GM23338 (cell line): ENCODE data around the gene TF. TPM values are rescaled to one million over a fixed set of nuclear protein-coding genes. Genes with fewer than 3 reads are reported as not detected.

Source experiments
- ATAC-seq: fragments of 200-7000 bp; cut with Tn5 transposase; 3 replicates; pipeline ENCODE4 v1.9.1; 2020
- DNase-seq: peaks from one replicate; pipeline ENCODE4 v3.0.0-alpha.2; 2015; ENCODE audit warnings: low spot score
- H2AFZ ChIP-seq: fragments of 200-600 bp; sonication (generic); 2 replicates; pipeline ENCODE4 v1.8.0; 2016; ENCODE audit warnings: antibody characterized with exemption, mild to moderate bottlenecking, moderate library complexity
- H3F3A ChIP-seq: fragments of 200-600 bp; sonication (generic); replicated peaks from 2 replicates; pipeline ENCODE4 v1.8.0; 2017; ENCODE audit warnings: antibody characterized with exemption, mixed run types, low read depth
- H3K27ac ChIP-seq: fragments of 200-600 bp; sonication (generic); 2 replicates; pipeline ENCODE4 v1.6.1; 2016; ENCODE audit warnings: low read depth
- H3K27me3 ChIP-seq: fragments of 200-600 bp; sonication (generic); 2 replicates; pipeline ENCODE4 v1.8.0; 2016; ENCODE audit warnings: mild to moderate bottlenecking, mixed run types, moderate library complexity; ENCODE audit not compliant: insufficient read depth
- H3K36me3 ChIP-seq: fragments of 200-600 bp; sonication (generic); 2 replicates; pipeline ENCODE4 v1.8.0; 2016; ENCODE audit warnings: mild to moderate bottlenecking; ENCODE audit not compliant: insufficient read depth
- H3K4me1 ChIP-seq: fragments of 200-600 bp; sonication (generic); 2 replicates; pipeline ENCODE4 v1.8.0; 2016; ENCODE audit warnings: mild to moderate bottlenecking, moderate library complexity; ENCODE audit not compliant: insufficient read depth
- H3K4me2 ChIP-seq: fragments of 200-600 bp; sonication (generic); 2 replicates; pipeline ENCODE4 v1.7.1; 2017; ENCODE audit warnings: mixed run types
- H3K4me3 ChIP-seq: fragments of 200-600 bp; sonication (generic); 2 replicates; pipeline ENCODE4 v1.6.1; 2016; ENCODE audit warnings: mixed run types
- H3K79me2 ChIP-seq: fragments of 200-600 bp; sonication (generic); replicated peaks from 2 replicates; pipeline ENCODE4 v1.8.0; 2017; ENCODE audit warnings: mild to moderate bottlenecking; ENCODE audit not compliant: insufficient read depth
- H3K9me2 ChIP-seq: fragments of 200-600 bp; sonication (generic); 2 replicates; pipeline ENCODE4 v1.8.0; 2017; ENCODE audit not compliant: insufficient read depth
- H4K20me1 ChIP-seq: fragments of 200-600 bp; sonication (generic); replicated peaks from 2 replicates; pipeline ENCODE4 v1.8.0; 2017; ENCODE audit warnings: mild to moderate bottlenecking; ENCODE audit not compliant: insufficient read depth
- H3K27ac Mint-ChIP-seq: 2 replicates; pipeline ENCODE4 v1.8.0; 2020; ENCODE audit warnings: inconsistent platforms, mild to moderate bottlenecking, moderate library complexity, mixed read lengths
- H3K27me3 Mint-ChIP-seq: 3 replicates; pipeline ENCODE4 v1.8.0; 2022; ENCODE audit warnings: low read depth, mild to moderate bottlenecking, moderate library complexity, mixed read lengths, inconsistent platforms; ENCODE audit not compliant: insufficient read depth, poor library complexity
- H3K36me3 Mint-ChIP-seq: 3 replicates; pipeline ENCODE4 v1.8.0; 2021; ENCODE audit warnings: low read depth, mild to moderate bottlenecking, inconsistent platforms, moderate library complexity, mixed read lengths
- H3K4me1 Mint-ChIP-seq: 3 replicates; pipeline ENCODE4 v1.8.0; 2020; ENCODE audit warnings: mild to moderate bottlenecking, inconsistent platforms, mixed read lengths
- H3K4me3 Mint-ChIP-seq: 3 replicates; pipeline ENCODE4 v1.8.0; 2021; ENCODE audit warnings: moderate library complexity, mild to moderate bottlenecking, inconsistent platforms, mixed read lengths
- H3K9me3 Mint-ChIP-seq: 3 replicates; pipeline ENCODE4 v1.8.0; 2020; ENCODE audit warnings: moderate library complexity, mild to moderate bottlenecking, inconsistent platforms, mixed read lengths
- CREB1 ChIP-seq: fragments of 250-450 bp; sonication (Bioruptor Pico); IDR thresholded peaks from 2 replicates; pipeline ENCODE4 v1.5.0; 2020; ENCODE audit warnings: low read depth, mild to moderate bottlenecking, moderate library complexity
- CTCF ChIP-seq, 2 experiments: fragments of 200-600 bp in 1 of 2; sonication (generic) in 1 of 2; conservative IDR thresholded peaks; 2 replicates each; pipeline versions ENCODE4 v1.5.1 to v1.6.1; 2016 to 2017; ENCODE audit warnings: antibody characterized with exemption in 2 of 2, low read depth in 2 of 2, mild to moderate bottlenecking in 2 of 2, moderate library complexity in 1 of 2
- ETS1 ChIP-seq: IDR thresholded peaks from 2 replicates; pipeline ENCODE4 v1.6.1; 2016; ENCODE audit warnings: antibody characterized with exemption
- EZH2 ChIP-seq: fragments of 200-600 bp; sonication (generic); IDR thresholded peaks from one replicate; pipeline ENCODE4 v1.8.0; 2017; ENCODE audit warnings: antibody characterized with exemption, mild to moderate bottlenecking, low read depth; ENCODE audit not compliant: unreplicated experiment
- EZH2phosphoT487 ChIP-seq: fragments of 200-600 bp; sonication (generic); IDR thresholded peaks from one replicate; pipeline ENCODE4 v1.8.1; 2018; ENCODE audit warnings: antibody characterized with exemption; ENCODE audit not compliant: unreplicated experiment
- JUNB ChIP-seq: IDR thresholded peaks from one replicate; pipeline ENCODE4 v1.6.1; 2016; ENCODE audit warnings: antibody characterized with exemption; ENCODE audit not compliant: unreplicated experiment
- NANOG ChIP-seq: IDR thresholded peaks from 2 replicates; pipeline ENCODE4 v1.6.1; 2016; ENCODE audit warnings: antibody characterized with exemption, borderline replicate concordance
- POLR2AphosphoS5 ChIP-seq: IDR thresholded peaks from 2 replicates; pipeline ENCODE4 v1.6.1; 2016; ENCODE audit warnings: antibody characterized with exemption, low read depth
- REST ChIP-seq: IDR thresholded peaks from one replicate; pipeline ENCODE4 v1.6.1; 2018; ENCODE audit warnings: antibody characterized with exemption; ENCODE audit not compliant: unreplicated experiment
- STAT1 ChIP-seq: IDR thresholded peaks from one replicate; pipeline ENCODE4 v1.6.1; 2016; ENCODE audit warnings: antibody characterized with exemption; ENCODE audit not compliant: unreplicated experiment
- ZNF114 ChIP-seq: fragments of 250-450 bp; sonication (Bioruptor Pico); IDR thresholded peaks from 2 replicates; pipeline ENCODE4 v1.5.0; 2020; ENCODE audit warnings: mild to moderate bottlenecking, moderate library complexity
- ZNF331 ChIP-seq: fragments of 250-450 bp; sonication (Bioruptor Pico); IDR thresholded peaks from 2 replicates; pipeline ENCODE4 v1.5.0; 2020; ENCODE audit warnings: low read depth, mild to moderate bottlenecking, moderate library complexity
- ZNF462 ChIP-seq: fragments of 250-450 bp; sonication (Bioruptor Pico); IDR thresholded peaks from 2 replicates; pipeline ENCODE4 v1.5.0; 2020; ENCODE audit warnings: mild to moderate bottlenecking, moderate library complexity
- long read RNA-seq: library from polyadenylated mRNA; unstranded; transcript quantifications from one replicate; pipeline ENCODE4 v2.0.0, GENCODE V29; 2020; ENCODE audit not compliant: unreplicated experiment
- polyA plus RNA-seq: library from polyadenylated mRNA; unstranded; fragments of >200 nt; fragmentation: Nextera tagmentation; extraction: Ambion mirVana; gene quantifications from 2 replicates; pipeline ENCODE4 v1.2.1, GENCODE V29; 2016
- total RNA-seq: library from RNA; depleted of rRNA; stranded (reverse); fragments of >200 nt; shearing (Covaris generic); gene quantifications from 2 replicates; pipeline ENCODE4 v1.2.3, GENCODE V29; 2014; rRNA removed

TF gene
- total RNA-seq (0.76 and 2.9 TPM in 2 replicates), polyA plus RNA-seq (0.03 and 0.16 TPM in 2 replicates)
- long read RNA-seq, result 0 reads

- peak within 1 kb of the TSS; percentile 98 for H2AFZ ChIP-seq
- peak; percentile 28 for DNase-seq
These were observed at the start of gene TF for GRCh38 chr3:133745981-133746711. TF (plus strand) TSS chr3:133746393; CDS start chr3:133746441, 48 bp downstream.

More at GRCh38 chr3:133745981-133746711, at the start of gene TF:
- ATAC-seq, result peak; percentile 87
- Mint-ChIP-seq H3K4me3 (peak within 1 kb of the TSS; percentile 77), H3K4me1 (peaks cover 5% of the 10 kb centered on the region; the same call in 1 of the 3 replicates), H3K27ac (no peak within 1 kb of the TSS), H3K36me3 (no peaks in the 10 kb centered on the region), H3K9me3 (no peaks in the 10 kb centered on the region), H3K27me3 (peaks cover 30% of the 10 kb centered on the region)
- H3K4me1 ChIP-seq, result no peaks in the 10 kb centered on the region
- peak within 1 kb of the TSS; percentile 80 for H3K4me2 ChIP-seq
- H3K27ac ChIP-seq, result no peak within 1 kb of the TSS
- H3F3A ChIP-seq, result no peaks in the 10 kb centered on the region
- no peaks in the 10 kb centered on the region for H4K20me1 ChIP-seq
- peaks cover 26% of the 10 kb centered on the region for H3K27me3 ChIP-seq
- TF ChIP-seq NANOG, result no peak
- TF ChIP-seq CREB1 (CRISPR knock-in tag), result no peak
- no peak for TF ChIP-seq ETS1
- TF ChIP-seq CTCF (conservative IDR thresholded peaks at IDR 0.05; ENCODE audit: low read depth in 2 of 2), result no peak
- no peak for TF ChIP-seq REST
- TF ChIP-seq STAT1, result no peak
- TF ChIP-seq ZNF462 (CRISPR knock-in tag), result no peak
- no peak for TF ChIP-seq ZNF114
- no peak for TF ChIP-seq ZNF331 (CRISPR knock-in tag)
- no peak for TF ChIP-seq JUNB
- TF ChIP-seq POLR2AphosphoS5, result no peak
- TF ChIP-seq EZH2, result no peak
- TF ChIP-seq EZH2phosphoT487, result no peak
- no peaks in the 10 kb centered on the region for H3K36me3 ChIP-seq
- H3K79me2 ChIP-seq, result no peaks in the 10 kb centered on the region
- H3K9me2 ChIP-seq, result no peaks in the 10 kb centered on the region
- H3K4me3 ChIP-seq, result peak within 1 kb of the TSS; percentile 62
